ENCODE data around the gene SNX24.

- TF ChIP-seq POLR2A (IDR thresholded peaks at IDR 0.05), result no peak
- TF ChIP-seq, protein P1, sequence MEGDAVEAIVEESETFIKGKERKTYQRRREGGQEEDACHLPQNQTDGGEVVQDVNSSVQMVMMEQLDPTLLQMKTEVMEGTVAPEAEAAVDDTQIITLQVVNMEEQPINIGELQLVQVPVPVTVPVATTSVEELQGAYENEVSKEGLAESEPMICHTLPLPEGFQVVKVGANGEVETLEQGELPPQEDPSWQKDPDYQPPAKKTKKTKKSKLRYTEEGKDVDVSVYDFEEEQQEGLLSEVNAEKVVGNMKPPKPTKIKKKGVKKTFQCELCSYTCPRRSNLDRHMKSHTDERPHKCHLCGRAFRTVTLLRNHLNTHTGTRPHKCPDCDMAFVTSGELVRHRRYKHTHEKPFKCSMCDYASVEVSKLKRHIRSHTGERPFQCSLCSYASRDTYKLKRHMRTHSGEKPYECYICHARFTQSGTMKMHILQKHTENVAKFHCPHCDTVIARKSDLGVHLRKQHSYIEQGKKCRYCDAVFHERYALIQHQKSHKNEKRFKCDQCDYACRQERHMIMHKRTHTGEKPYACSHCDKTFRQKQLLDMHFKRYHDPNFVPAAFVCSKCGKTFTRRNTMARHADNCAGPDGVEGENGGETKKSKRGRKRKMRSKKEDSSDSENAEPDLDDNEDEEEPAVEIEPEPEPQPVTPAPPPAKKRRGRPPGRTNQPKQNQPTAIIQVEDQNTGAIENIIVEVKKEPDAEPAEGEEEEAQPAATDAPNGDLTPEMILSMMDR (IDR thresholded peaks at IDR 0.05), result no peak
Measured at GRCh38 chr5:122984425-122984824, 139.0 kb downstream of the SNX24 start.
